Stimulated activated CD8-positive, alpha-beta memory T cell treated with anti-CD3 and anti-CD28 coated beads, Interleukin-12 subunit alpha, Interleukin-12 subunit beta, amount 100 ng/mL, for 24 hours (primary cell): ENCODE measurements around the gene RHBDL2.
"Not testable (repeated sequence)": the region's sequence is repeated elsewhere in the genome, so short reads cannot be mapped to it uniquely, and the experiment has no call there.

Experiments used
- DNase-seq: peaks from one replicate; pipeline ENCODE4 v3.0.0-alpha.2; 2020; ENCODE audit errors: extremely low read depth

RHBDL2 gene, protein sequence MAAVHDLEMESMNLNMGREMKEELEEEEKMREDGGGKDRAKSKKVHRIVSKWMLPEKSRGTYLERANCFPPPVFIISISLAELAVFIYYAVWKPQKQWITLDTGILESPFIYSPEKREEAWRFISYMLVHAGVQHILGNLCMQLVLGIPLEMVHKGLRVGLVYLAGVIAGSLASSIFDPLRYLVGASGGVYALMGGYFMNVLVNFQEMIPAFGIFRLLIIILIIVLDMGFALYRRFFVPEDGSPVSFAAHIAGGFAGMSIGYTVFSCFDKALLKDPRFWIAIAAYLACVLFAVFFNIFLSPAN

GRCh38 chr1:38941527-38942019 is at the start of gene RHBDL2:
Gene RHBDL2, minus strand, starts transcription at chr1:38941830. Its CDS starts 22,618 bp downstream, at chr1:38919212.
- no peak for DNase-seq

DNA sequence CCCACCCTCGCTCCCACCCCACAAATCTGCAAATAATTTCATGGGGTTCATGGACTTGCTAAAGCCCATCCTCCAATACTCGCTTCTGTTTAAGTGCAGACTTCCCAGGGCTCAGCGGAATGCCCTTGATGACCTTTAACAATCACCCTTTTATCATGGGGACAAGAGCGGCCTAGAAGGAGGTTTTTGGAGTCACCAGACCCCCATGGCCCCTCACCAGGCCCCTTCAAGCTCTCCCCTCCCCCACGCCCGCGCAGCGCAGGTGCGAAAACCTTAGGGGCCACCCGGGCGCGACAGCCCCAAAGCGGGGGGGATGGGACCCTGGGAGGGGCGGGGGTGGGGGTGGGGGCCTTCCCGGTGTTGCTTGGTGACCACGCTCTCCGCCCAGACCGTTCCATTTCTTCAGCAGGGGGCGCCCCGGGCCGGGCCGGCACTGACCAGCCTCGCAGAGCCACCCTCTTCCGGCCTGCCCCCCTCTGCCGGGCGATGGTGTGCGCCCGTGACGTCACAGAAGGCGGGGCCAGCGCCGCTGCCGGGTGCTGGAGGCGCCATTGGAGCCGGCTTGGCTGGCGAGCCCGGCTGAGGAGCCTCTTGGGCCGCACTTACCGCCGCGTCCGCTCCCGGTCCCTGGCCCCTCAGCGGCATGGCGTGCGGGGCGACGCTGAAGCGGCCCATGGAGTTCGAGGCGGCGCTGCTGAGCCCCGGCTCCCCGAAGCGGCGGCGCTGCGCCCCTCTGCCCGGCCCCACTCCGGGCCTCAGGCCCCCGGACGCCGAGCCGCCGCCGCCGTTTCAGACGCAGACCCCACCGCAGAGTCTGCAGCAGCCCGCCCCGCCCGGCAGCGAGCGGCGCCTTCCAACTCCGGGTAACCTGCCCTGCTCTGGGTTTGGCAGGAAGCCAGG is 49.4 kb upstream of the RHBDL2 start, which contains the start of gene AKIRIN1:
Gene AKIRIN1, plus strand, starts transcription at position 539 of the 900 bp plus-strand sequence. Its CDS starts 105 bp downstream, at position 644.
- peak; percentile 94 for DNase-seq

DNA sequence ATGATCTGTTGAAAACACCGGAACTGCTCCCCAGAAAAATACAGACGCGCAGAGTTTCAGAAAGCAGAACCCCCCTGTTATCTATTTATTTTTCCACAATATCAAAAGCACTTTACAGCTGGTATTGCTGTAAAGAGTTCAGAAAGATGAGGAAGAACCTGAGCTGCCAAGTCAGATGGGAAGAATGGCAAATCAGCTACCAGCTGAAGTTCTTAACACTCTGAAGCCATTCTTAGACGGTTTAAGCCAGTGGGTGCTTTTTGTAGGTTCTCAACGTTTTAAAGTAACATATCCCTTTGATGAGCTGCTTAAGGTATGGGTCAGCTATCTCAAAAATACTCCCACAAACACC is 48.7 kb upstream of the RHBDL2 start:
- no peak for DNase-seq

DNA sequence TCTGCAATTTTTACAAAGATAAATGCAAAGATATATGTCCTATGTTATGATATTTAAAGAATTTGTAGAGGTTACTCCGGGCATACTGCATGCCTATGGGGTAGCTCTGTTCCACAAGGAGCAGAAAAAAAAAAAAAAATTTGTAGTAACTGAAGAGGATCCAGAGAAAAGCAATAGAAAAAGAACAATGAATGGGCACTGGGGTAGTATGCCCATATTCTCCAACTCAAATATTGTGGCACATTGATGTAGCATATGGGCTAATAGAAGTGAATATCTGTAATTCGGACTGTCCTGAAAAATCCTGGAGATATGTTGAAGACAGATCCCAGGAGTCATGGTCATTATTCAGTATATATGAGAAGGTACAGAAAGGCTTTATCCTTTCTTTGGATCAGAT is 48.3 kb upstream of the RHBDL2 start:
- DNase-seq = no peak

DNA sequence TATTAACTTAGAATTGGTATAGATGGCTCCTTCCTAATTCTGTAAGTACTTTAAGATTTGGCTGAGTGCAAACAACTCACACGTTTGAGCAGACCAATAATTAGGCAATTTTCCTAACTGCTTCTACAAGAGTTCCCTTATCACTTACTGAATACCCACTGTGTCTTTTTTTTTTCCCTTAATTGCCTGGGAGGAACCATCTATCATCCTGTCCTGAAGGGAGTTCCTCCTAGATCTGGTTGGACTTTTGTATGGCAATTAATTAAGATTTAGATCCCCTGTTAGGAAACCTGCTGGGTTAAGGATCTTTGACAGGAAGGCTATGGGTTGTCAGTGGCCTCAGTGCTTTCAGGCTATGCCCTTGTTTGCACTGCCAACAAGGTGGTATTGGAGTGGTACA is 37.8 kb upstream of the RHBDL2 start:
- DNase-seq = not testable (repeated sequence)

GRCh38 chr1:38978245-38978542 is 36.6 kb upstream of the RHBDL2 start:
- not testable (repeated sequence) for DNase-seq

DNA sequence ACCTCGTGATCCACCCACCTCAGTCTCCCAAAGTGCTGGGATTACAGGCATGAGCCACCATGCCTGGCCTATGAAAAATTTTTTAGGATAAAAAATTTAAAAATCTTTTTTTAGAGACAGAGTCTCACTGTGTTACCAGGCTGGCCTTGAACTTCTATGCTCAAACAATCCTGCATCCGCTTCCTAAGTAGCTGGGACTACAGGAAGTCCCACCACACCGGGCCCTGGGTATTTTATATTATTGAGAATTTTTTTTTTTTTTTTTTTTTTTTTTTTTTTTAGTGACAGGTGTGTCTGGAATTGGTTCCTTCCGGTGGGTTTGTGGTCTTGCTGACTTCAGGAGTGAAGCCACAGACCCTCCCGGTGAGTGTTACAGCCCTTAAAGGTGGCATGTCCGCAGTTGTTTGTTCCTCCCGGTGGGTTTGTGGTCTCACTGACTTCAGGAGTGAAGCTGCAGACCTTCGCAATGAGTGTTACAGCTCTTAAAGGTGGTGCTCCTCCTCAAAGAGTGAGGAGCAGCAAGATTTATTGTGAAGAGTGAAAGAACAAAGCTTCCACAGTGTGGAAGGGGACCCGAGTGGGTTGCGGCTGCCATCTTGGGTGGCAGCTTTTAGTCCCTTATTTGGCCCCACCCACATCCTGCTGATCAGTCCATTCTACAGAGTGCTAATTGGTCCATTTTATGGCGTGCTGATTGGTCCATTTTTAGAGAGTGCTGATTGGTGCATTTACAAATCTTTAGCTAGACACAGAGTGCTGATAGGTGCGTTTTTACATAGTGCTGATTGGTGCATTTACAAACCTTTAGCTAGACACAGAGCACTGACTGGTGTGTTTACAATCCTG is 36.0 kb upstream of the RHBDL2 start:
- peak; percentile 9 for DNase-seq

- DNase-seq = no peak
Observed at GRCh38 chr1:38973659-38974437, 32.2 kb upstream of the RHBDL2 start.

DNA sequence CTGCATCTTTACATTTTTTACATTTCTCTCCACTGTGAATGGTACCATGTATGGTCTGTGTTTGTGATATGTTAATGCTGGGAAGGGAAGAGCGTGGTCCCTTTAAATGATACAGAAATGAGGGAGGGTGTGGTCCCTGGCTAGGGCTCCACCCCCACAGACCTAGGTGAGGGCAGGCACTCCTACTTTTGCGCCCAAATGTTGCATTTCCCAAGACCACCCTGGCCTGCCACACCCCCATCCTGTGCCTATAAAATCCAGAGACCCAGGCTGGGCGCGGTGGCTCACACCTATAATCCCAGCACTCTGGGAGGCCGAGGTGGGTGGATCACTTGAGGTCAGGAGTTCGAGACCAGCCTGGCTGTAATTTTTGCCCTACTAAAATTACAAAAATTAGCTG is 31.5 kb upstream of the RHBDL2 start:
- not testable (repeated sequence) for DNase-seq

DNA sequence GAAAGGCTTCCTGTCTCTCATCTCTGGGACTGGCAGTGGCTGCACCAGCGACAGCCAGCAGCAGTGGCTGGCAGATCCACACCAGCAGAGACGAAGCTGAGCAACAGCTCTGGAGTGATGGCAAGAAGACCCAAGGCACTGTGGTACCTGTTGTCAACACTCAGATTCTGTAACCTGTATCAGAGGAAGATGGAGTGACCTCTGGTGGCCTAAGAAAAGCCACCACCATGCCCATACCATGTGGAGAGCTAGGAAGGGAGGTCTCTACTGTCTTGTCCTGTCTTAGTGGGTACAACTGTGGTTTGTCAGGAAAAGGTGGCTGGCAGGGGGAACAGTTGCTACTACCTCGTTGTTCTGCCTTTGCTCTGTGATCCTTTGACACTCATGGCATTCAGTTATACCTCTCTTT is 22.5 kb upstream of the RHBDL2 start:
- no peak for DNase-seq

- DNase-seq = no peak
Observed at GRCh38 chr1:38962560-38962959, 20.9 kb upstream of the RHBDL2 start.

- DNase-seq = no peak
Observed at GRCh38 chr1:38962113-38962512, 20.5 kb upstream of the RHBDL2 start.

DNA sequence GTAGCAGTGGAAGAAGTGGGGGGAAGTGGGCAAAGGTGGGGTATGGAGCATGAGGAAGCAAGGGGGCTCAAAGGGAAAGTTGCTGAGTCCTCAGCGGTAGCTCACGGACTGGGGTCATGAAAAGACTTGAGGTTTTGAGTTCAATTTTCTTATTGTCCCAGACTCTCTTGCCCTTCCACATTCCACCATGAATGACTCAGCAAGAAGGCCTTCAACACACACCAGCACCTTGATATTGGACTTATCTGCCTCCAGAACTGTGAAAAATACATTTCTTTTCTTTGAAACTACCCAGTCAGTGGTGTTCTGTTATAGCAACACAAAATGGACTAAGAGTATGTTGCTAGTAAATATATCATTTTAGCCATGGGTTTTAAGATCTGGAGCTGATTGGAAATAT is 17.3 kb upstream of the RHBDL2 start:
- no peak for DNase-seq

DNA sequence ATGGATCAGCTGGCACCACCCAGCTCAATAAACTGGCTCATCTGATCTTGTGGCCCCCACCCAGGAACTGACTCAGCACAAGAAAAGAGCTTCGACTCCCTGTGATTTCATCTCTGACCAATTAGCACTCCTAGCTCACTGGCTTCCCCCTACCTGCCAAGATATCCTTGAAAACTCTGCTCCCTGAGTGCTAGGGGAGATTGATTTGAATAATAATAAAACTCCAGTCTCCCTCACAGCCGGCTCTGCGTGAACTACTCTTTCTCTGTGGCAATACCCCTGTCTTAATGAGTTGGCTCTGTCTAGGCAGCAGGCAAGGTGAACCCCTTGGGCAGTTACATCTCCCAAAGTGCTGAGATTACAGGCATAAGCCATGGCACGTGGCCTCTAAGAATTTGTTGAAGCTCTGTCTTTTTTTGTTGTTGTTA is 11.8 kb upstream of the RHBDL2 start:
- DNase-seq = no peak

DNA sequence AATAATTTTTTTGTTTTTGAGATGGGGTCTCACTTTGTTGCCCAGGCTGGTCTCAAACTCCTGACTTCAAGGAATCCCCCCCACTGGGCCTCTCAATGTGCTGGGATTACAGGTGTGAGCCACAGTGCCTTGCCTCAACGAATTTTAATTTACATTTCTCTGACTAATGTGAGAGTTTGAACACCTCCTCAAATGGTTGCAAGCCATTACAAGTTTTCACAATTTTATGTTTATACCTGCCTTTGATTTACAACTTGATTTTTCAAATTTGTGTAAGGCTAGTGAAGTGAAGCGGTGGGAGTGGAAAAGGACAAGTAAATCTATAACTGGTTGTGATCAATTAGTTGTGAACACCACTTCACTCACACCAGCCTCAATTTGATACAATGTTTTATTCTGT is 8.9 kb upstream of the RHBDL2 start:
- DNase-seq = no peak

GRCh38 chr1:38944547-38944946 is 2.9 kb upstream of the RHBDL2 start:
- DNase-seq = no peak

DNA sequence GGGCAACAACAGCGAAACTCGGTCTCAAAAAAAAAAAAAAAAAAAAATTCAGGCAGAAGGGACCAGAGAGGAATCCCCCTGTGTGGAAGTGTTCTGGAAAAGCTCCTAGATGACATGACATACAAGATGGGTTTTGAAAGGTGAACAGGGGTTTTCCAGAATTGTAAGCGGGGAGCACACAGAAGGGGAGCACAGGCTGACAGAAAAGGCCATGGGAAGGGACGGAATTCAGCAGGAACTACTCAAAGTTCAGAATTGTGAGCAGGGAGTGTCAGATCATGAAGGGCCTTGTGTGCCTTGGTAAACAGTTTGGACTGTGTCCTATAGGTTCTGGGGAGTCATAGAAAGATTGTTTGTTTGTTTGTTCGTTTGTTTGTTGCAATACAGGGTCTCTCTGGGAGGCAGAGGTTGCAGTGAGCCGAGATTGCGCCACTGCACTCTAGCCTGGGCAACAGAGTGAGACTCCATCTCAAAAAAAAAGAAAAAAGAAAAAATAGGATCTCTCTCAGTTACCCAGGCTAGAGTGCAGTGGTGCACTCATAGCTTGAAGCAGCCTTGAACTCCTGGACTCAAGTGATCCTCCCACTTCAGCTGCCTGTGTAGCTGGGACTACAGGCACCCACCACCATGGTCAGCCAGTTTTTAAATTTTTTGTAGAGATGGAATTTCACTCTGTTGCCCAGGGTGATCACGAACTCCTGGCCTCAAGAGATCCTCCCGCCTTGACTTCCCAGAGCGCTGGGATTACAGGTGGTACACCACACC is 1.2 kb upstream of the RHBDL2 start:
- DNase-seq = no peak

DNA sequence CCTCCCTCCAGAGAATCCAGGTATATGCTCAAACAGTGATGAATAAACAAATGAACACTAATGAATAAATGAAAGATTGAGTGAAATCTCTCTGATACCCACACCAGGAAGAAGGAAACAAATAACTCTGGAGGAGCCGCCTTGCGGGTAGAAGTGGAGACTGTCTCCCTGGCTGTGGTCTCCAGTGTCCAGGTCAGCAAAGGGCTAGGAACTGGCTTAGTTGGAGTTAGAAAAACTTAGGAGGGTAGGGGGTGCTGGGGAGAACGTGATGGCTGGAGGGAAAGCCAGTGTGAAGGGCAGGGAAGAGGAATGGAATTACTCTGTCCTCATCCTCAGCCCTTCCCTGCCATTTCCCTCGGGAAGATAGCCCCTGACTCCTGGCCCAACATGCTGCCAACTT is 537 bp downstream of the RHBDL2 start:
- no peak for DNase-seq

DNA sequence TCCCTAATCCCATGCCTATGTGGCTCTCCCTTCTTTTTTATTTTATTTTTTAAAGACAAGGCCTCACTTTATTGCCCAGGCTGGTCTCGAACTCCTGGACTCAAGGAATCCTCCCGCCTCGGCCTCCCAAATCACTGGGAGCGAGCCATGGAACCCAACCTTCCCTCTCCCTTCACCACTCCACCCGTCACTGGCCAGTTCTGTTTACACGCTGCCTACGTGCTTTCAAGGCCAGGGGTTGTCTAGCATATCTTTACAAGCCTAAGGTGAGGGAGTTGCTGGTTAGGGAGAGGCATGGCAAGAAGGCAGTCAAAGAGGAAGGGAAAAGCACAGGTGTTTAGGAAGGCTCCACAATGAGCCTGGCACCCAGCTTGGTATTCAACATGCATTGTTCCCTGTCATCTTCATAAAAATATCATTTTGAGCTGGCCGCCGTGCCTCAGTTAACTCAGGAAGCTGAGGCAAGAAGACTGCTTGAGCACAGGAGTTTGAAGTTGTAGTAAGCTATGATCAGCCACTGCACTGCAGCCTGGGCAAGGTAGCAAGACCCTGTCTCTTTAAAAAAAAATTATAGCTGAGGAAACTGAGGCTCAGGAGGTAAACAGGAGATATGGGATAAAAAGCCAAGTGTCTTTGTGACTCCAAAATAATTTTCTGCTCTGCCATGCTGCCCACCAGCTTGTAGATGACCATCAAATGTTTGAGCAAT is 1.1 kb downstream of the RHBDL2 start:
- DNase-seq = no peak

- DNase-seq = no peak
Observed at GRCh38 chr1:38938722-38939260, 2.8 kb downstream of the RHBDL2 start.
